Epithelial cell of proximal tubule (primary cell): ENCODE results near the gene ANKRD30A. TPM values are rescaled to one million over a fixed set of nuclear protein-coding genes. Genes with fewer than 3 reads are reported as not detected.

Experiments
- DNase-seq: peaks from one replicate; pipeline ENCODE4 v3.0.0-alpha.2; 2011; ENCODE audit warnings: low read depth
- H3K4me3 ChIP-seq: 2 replicates; pipeline ENCODE4 v1.5.1; 2011; ENCODE audit warnings: low read depth, mild to moderate bottlenecking, low read length
- CTCF ChIP-seq: conservative IDR thresholded peaks from 2 replicates; pipeline ENCODE4 v1.5.1; 2012; ENCODE audit warnings: low read depth, mild to moderate bottlenecking, low read length
- total RNA-seq: library from RNA; depleted of rRNA; stranded (reverse); fragments of >200 nt; gene quantifications from 2 replicates; pipeline ENCODE4 v1.2.3, GENCODE V29; 2015

Gene ANKRD30A
- total RNA-seq, 1 donor from 2014 or later = not detected

- no peak overlapping the region for H3K4me3 ChIP-seq
- TF ChIP-seq CTCF = no peak
- no peak for DNase-seq
Observed at GRCh38 chr10:37401225-37401624, 275.8 kb downstream of the ANKRD30A start.

- TF ChIP-seq CTCF = no peak
- H3K4me3 ChIP-seq = no peak overlapping the region
- no peak for DNase-seq
Observed at GRCh38 chr10:37403776-37404175, 278.4 kb downstream of the ANKRD30A start.
